ENCODE measurements around the gene C20orf144. TPM values are rescaled to one million over a fixed set of nuclear protein-coding genes. Genes with fewer than 3 reads are reported as not detected.

The C20orf144 gene
- total RNA-seq (2022; extraction: Qiagen RNA extraction) = 0.07 to 0.13 TPM (median 0.08 TPM) in 4 of 5 replicates, not detected in the other

GRCh38 chr20:33662172-33662571, at the start of gene C20orf144:
TSS of gene C20orf144 (plus strand) at chr20:33662327. CDS start at chr20:33662346, 19 bp downstream.

GRCh38 chr20:33666293-33667244, 4.4 kb downstream of the C20orf144 start, which contains the start of gene ACTL10:
TSS of gene ACTL10 (plus strand) at chr20:33666943. CDS start at chr20:33667498, 555 bp downstream.

GRCh38 chr20:33674294-33675135, 12.4 kb downstream of the C20orf144 start, which contains the start of gene NECAB3:
TSS of gene NECAB3 (minus strand) at chr20:33674428. CDS start at chr20:33674352, 76 bp downstream.

GRCh38 chr20:33686100-33686983, 24.2 kb downstream of the C20orf144 start, which contains the start of gene E2F1:
TSS of gene E2F1 (minus strand) at chr20:33686385. CDS start at chr20:33686264, 121 bp downstream.

Other genes with a start within 250 kb of the C20orf144 start
- 9.1 to 12.4 TPM (median 10.9 TPM) in 5 replicates for gene SNTA1, start 218.6 kb upstream of the C20orf144 start, total RNA-seq (2022; extraction: Qiagen RNA extraction)
- gene CBFA2T2, start 172.2 kb upstream of the C20orf144 start, total RNA-seq (2022; extraction: Qiagen RNA extraction) = 4.4 to 6.9 TPM (median 5.9 TPM) in 5 replicates
- gene ACTL10, start 4.6 kb downstream of the C20orf144 start, total RNA-seq (2022; extraction: Qiagen RNA extraction) = 0.06 TPM in 1 of 5 replicates, not detected in the others
- 8.1 to 14.0 TPM (median 12.2 TPM) in 5 replicates for gene NECAB3, start 12.1 kb downstream of the C20orf144 start, total RNA-seq (2022; extraction: Qiagen RNA extraction)
- gene E2F1, start 24.1 kb downstream of the C20orf144 start, total RNA-seq (2022; extraction: Qiagen RNA extraction) = 21.9 to 30.7 TPM (median 30.2 TPM) in 5 replicates
- 4.5 to 6.7 TPM (median 6.1 TPM) in 5 replicates for gene PXMP4, start 58.0 kb downstream of the C20orf144 start, total RNA-seq (2022; extraction: Qiagen RNA extraction)
- gene ZNF341, start 69.7 kb downstream of the C20orf144 start, total RNA-seq (2022; extraction: Qiagen RNA extraction) = 2.6 to 4.4 TPM (median 3.2 TPM) in 5 replicates
- 151 to 167 TPM (median 165 TPM) in 5 replicates for gene CHMP4B, start 149.0 kb downstream of the C20orf144 start, total RNA-seq (2022; extraction: Qiagen RNA extraction)